GM18868 (cell line): Measurements from ENCODE around the gene PTPRN2.
"Not testable (repeated sequence)": the region's sequence is repeated elsewhere in the genome, so short reads cannot be mapped to it uniquely, and the experiment has no call there.

Experiments
- ATAC-seq: cut with Tn5 transposase; IDR thresholded peaks from one replicate; pipeline ENCODE4 v1.9.1; 2021; ENCODE audit warnings: mild to moderate bottlenecking, moderate library complexity; ENCODE audit not compliant: unreplicated experiment

Gene PTPRN2

GRCh38 chr7:158406364-158406763 is 181.3 kb downstream of the PTPRN2 start:
- ATAC-seq: no peak

- not testable (repeated sequence) for ATAC-seq
Observed at GRCh38 chr7:158405771-158406170, 181.9 kb downstream of the PTPRN2 start.

- no peak for ATAC-seq
Observed at GRCh38 chr7:158405324-158405723, 182.3 kb downstream of the PTPRN2 start.

- ATAC-seq: no peak
Observed at GRCh38 chr7:158404031-158404761, 183.4 kb downstream of the PTPRN2 start.

- no peak for ATAC-seq
Observed at GRCh38 chr7:158403013-158403821, 184.4 kb downstream of the PTPRN2 start.

- no peak for ATAC-seq
Observed at GRCh38 chr7:158402471-158402870, 185.2 kb downstream of the PTPRN2 start.

GRCh38 chr7:158401826-158402225 is 185.8 kb downstream of the PTPRN2 start:
- ATAC-seq: no peak

- no peak for ATAC-seq
Observed at GRCh38 chr7:158401295-158401694, 186.3 kb downstream of the PTPRN2 start.

- ATAC-seq: no peak
Observed at GRCh38 chr7:158400601-158401225, 186.9 kb downstream of the PTPRN2 start.

- ATAC-seq: no peak
Observed at GRCh38 chr7:158399762-158400161, 187.9 kb downstream of the PTPRN2 start.

- no peak for ATAC-seq
Observed at GRCh38 chr7:158398750-158399149, 188.9 kb downstream of the PTPRN2 start.

GRCh38 chr7:158397885-158398284 is 189.7 kb downstream of the PTPRN2 start:
- no peak for ATAC-seq

GRCh38 chr7:158396982-158397862 is 190.4 kb downstream of the PTPRN2 start:
- no peak for ATAC-seq

GRCh38 chr7:158396301-158396905 is 191.2 kb downstream of the PTPRN2 start:
- no peak for ATAC-seq

GRCh38 chr7:158395780-158396278 is 191.8 kb downstream of the PTPRN2 start:
- ATAC-seq: no peak

GRCh38 chr7:158395349-158395748 is 192.3 kb downstream of the PTPRN2 start:
- no peak for ATAC-seq

- no peak for ATAC-seq
Observed at GRCh38 chr7:158394936-158395335, 192.7 kb downstream of the PTPRN2 start.

- ATAC-seq: no peak
Observed at GRCh38 chr7:158393926-158394625, 193.5 kb downstream of the PTPRN2 start.

GRCh38 chr7:158392251-158392650 is 195.4 kb downstream of the PTPRN2 start:
- ATAC-seq: no peak

GRCh38 chr7:158391541-158391940 is 196.1 kb downstream of the PTPRN2 start:
- ATAC-seq: no peak
